ENCODE measurements around the gene ENO2.
A peak's percentile ranks its signal among the peaks of the same experiment; 100 is the strongest.
"Not testable (repeated sequence)": the region's sequence is repeated elsewhere in the genome, so short reads cannot be mapped to it uniquely, and the experiment has no call there.

ENO2 gene

GRCh38 chr12:6886206-6886999 lies 28.0 kb upstream of the ENO2 start:
- not testable (repeated sequence) for DNase-seq (ENCODE audit: low read depth)

- DNase-seq (ENCODE audit: low read depth), result no peak
Measured at GRCh38 chr12:6887460-6887859, 26.9 kb upstream of the ENO2 start.

- DNase-seq (ENCODE audit: low read depth), result no peak
Measured at GRCh38 chr12:6888360-6888759, 26.0 kb upstream of the ENO2 start.

GRCh38 chr12:6888794-6889193 lies 25.6 kb upstream of the ENO2 start:
- not testable (repeated sequence) for DNase-seq (ENCODE audit: low read depth)

GRCh38 chr12:6889775-6890573 lies 24.4 kb upstream of the ENO2 start:
- DNase-seq (ENCODE audit: low read depth), result not testable (repeated sequence)

GRCh38 chr12:6890789-6891645 lies 23.4 kb upstream of the ENO2 start:
- peak; percentile 97 for DNase-seq (ENCODE audit: low read depth)

- no peak for DNase-seq (ENCODE audit: low read depth)
Measured at GRCh38 chr12:6891646-6892001, 22.8 kb upstream of the ENO2 start.

GRCh38 chr12:6892683-6893082 lies 21.7 kb upstream of the ENO2 start:
- not testable (repeated sequence) for DNase-seq (ENCODE audit: low read depth)

- DNase-seq (ENCODE audit: low read depth), result no peak
Measured at GRCh38 chr12:6894321-6894720, 20.1 kb upstream of the ENO2 start.

- no peak for DNase-seq (ENCODE audit: low read depth)
Measured at GRCh38 chr12:6896846-6897435, 17.4 kb upstream of the ENO2 start.

GRCh38 chr12:6899427-6899826 lies 15.0 kb upstream of the ENO2 start:
- DNase-seq (ENCODE audit: low read depth), result no peak

GRCh38 chr12:6899837-6900519 lies 14.4 kb upstream of the ENO2 start:
- DNase-seq (ENCODE audit: low read depth), result no peak

- DNase-seq (ENCODE audit: low read depth), result no peak
Measured at GRCh38 chr12:6902448-6902847, 11.9 kb upstream of the ENO2 start.

- DNase-seq (ENCODE audit: low read depth), result no peak
Measured at GRCh38 chr12:6903722-6904121, 10.7 kb upstream of the ENO2 start.

- peak; percentile 97 for DNase-seq (ENCODE audit: low read depth)
Measured at GRCh38 chr12:6904280-6905276, 9.8 kb upstream of the ENO2 start, which contains the start of gene LRRC23. TSS of gene LRRC23 (plus strand) at chr12:6904822. CDS start at chr12:6905634, 812 bp downstream.

GRCh38 chr12:6905414-6906040 lies 8.9 kb upstream of the ENO2 start:
- no peak for DNase-seq (ENCODE audit: low read depth)

GRCh38 chr12:6908141-6908540 lies 6.2 kb upstream of the ENO2 start:
- not testable (repeated sequence) for DNase-seq (ENCODE audit: low read depth)

GRCh38 chr12:6909421-6910145 lies 4.8 kb upstream of the ENO2 start:
- no peak for DNase-seq (ENCODE audit: low read depth)
